ENCODE results near the gene ZSCAN31. TPM values are rescaled to one million over a fixed set of nuclear protein-coding genes. Genes with fewer than 3 reads are reported as not detected.

Gene ZSCAN31
- total RNA-seq, result 1 to 10 TPM; 5.6 to 9.2 (median 8.2) TPM

DNA sequence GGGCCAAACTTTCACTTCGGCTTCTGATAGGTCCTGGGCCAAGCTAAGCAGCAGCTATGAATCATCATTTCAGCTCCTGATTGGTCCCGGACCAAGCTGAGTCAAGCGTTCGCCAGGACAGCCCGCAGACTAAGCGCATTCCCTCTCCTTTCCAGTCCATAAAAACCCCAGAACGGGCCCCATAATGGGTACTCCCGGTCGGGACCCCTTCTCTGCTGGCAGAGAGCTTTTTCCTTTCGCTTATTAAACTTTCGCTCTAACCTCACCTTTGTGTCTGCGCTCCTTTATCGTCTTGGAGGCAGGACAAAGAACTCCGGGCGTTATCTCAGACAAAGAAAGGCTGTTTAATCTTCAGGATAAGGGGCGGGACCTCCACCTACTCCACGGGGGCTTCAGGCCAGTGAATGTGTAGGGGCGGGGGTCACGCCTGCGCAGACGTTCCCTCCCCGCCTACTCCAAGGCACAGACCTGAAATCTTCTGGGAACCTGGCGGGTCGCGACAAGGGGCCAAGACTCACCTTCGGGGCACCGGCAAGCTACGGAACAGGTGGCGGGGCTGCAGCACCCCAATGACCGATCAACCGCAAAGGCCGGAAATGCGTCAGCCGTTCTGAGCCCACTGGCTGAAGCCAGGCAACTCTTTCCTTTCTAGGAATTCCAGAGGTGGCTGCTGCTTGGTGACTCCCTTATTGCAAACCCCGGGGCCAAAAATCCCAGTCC lies at the start of gene ZSCAN31:
ZSCAN31 (minus strand) TSS at position 585 of the 720 bp plus-strand sequence. CDS start 6,465 bp downstream, outside the sequence.
- Histone ChIP-seq H3K27me3 (no peaks in the 10 kb centered on the region), H3K36me3 (no peaks in the 10 kb centered on the region), H3K4me1 (no peaks in the 10 kb centered on the region), H3K9me3 (no peaks in the 10 kb centered on the region), H3K4me3 (peak within 1 kb of the TSS; percentile 62 to 71 (median 68)), H3K27ac (peak within 1 kb of the TSS; percentile 86 to 97 (median 92))
- TF ChIP-seq POLR2A (IDR thresholded peaks at IDR 0.05), result peak; percentile 87 to 94
- TF ChIP-seq, protein P1, sequence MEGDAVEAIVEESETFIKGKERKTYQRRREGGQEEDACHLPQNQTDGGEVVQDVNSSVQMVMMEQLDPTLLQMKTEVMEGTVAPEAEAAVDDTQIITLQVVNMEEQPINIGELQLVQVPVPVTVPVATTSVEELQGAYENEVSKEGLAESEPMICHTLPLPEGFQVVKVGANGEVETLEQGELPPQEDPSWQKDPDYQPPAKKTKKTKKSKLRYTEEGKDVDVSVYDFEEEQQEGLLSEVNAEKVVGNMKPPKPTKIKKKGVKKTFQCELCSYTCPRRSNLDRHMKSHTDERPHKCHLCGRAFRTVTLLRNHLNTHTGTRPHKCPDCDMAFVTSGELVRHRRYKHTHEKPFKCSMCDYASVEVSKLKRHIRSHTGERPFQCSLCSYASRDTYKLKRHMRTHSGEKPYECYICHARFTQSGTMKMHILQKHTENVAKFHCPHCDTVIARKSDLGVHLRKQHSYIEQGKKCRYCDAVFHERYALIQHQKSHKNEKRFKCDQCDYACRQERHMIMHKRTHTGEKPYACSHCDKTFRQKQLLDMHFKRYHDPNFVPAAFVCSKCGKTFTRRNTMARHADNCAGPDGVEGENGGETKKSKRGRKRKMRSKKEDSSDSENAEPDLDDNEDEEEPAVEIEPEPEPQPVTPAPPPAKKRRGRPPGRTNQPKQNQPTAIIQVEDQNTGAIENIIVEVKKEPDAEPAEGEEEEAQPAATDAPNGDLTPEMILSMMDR (IDR thresholded peaks at IDR 0.05), result no peak
- DNase-seq, result peak; percentile 89 to 97 (median 90)

DNA sequence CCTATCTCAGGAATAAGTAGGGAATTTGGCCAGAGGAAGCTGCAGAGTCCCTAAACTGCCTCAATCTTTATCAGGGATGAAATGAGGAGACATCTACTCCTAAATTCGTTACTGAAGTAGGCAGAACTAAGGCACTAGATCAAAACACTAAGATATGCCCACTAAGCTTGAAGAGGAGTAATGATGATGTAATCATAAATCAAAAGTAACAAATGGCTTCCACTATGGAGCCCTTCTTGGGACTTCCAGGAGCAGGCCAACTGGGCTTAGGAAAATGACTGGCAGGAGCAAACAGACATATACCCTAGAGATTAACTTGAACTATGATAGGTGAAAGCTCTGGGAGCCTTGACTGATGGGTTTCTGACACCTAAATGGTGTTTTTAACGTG lies 48.2 kb upstream of the ZSCAN31 start:
- Histone ChIP-seq H3K27me3 (no peaks in the 10 kb centered on the region), H3K36me3 (peaks cover 0 to 24% (median 0%) of the 10 kb centered on the region in 3 donors), H3K27ac (peak overlapping the region in 2 of 4 donors; percentile 70), H3K4me1 (no peaks in the 10 kb centered on the region), H3K9me3 (no peaks in the 10 kb centered on the region), H3K4me3 (no peak overlapping the region)
- TF ChIP-seq, protein P1 (IDR thresholded peaks at IDR 0.05), result no peak
- no peak for TF ChIP-seq POLR2A (IDR thresholded peaks at IDR 0.05)
- DNase-seq, result no peak

DNA sequence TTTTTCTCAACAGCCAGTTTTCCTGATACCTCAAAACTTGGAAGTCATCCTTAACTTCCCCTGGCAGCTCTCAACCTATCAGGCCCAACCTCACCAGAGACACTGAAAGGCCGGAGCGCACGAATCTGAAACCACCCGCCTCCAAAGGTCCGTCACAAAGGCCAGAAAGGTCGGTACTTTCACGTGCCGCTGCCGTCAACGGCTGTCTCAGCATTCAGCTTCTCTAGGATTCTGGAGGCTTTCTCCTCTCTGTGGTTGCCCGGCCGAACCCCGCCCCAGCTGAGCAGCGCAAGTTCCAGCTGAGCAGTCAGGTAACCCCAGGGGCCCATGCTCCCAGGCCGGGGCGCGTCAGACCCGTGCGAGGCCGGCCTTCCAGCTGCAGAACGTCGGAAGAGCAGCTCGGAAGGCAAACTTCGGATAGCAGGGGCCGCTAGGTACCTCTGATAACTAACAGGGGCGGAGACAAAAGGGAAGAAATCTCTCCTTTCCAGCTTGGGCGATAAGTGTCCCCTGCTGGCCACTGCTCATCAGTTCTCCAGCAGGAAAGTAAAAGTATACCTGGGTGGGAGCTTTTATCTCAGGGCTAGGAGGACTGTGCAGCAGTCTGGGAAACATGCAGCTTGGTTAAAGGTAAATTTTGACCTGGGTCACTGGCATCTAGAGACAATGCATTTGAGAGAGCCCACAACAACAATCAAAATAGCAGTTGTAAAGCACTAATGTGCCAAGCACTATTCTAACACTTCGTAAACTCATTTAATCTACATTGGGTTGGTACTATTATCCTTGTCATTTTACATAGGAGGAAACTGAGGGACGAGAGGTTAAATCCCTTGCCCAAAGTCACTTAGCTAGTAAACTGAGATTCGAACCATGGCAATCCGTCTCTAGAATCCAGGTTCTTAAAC lies 47.5 kb upstream of the ZSCAN31 start:
- TF ChIP-seq POLR2A (IDR thresholded peaks at IDR 0.05), result peak; percentile 31 to 43
- TF ChIP-seq, protein P1 (IDR thresholded peaks at IDR 0.05), result peak in 5 of 6 experiments; percentile 34 to 68 (median 59)
- no peaks in the 10 kb centered on the region for H3K4me1 ChIP-seq
- DNase-seq, result peak; percentile 83 to 95 (median 91)
- H3K36me3 ChIP-seq, result peaks cover 0 to 23% (median 0%) of the 10 kb centered on the region in 3 donors
- no peaks in the 10 kb centered on the region for H3K9me3 ChIP-seq
- H3K27me3 ChIP-seq, result no peaks in the 10 kb centered on the region
- peak overlapping the region; percentile 63 to 70 (median 68) for H3K27ac ChIP-seq
- H3K4me3 ChIP-seq, result peak overlapping the region; percentile 31 to 53 (median 44)

DNA sequence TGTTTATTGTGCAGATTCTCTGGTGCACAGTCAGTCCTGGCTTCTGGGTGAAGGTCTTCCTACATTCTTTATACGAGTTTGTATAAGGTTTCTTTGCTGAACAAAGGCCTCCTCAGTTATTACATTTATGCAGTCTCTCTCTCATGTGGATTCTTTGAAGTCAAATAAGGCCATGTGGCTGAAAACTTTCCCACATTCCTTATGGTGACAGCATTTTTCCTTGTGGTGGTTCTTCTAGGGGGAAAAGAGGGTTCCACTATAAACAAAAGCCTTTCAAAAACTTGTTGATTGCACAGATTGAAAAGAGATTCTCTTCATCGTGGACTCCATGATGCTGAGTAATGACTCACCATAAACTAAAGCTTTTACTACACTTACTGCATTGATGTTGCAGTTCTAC lies 44.4 kb upstream of the ZSCAN31 start:
- Histone ChIP-seq H3K36me3 (peaks cover 0 to 17% (median 0%) of the 10 kb centered on the region in 3 donors), H3K4me3 (no peak overlapping the region), H3K4me1 (no peaks in the 10 kb centered on the region), H3K27me3 (no peaks in the 10 kb centered on the region), H3K27ac (no peak overlapping the region), H3K9me3 (no peaks in the 10 kb centered on the region)
- TF ChIP-seq POLR2A (IDR thresholded peaks at IDR 0.05), result no peak
- TF ChIP-seq, protein P1 (IDR thresholded peaks at IDR 0.05), result no peak
- DNase-seq, result no peak

DNA sequence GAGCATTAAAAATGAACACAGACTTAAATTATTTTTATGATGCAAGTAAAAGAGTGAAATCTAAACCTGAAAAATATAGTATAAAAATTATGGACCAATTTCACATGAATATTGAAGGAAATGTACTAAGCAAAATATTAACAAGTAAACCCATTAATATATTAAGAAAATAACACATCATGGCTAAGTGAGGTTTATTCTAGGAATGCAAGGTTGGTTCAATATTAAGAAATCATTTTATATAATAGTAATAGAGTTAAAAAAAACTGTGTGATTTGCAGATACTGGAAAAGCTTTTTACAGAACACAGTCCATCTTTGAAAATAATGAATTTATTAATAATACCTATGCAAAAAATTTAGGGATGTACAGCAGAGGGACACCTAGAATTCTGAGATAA lies 42.7 kb upstream of the ZSCAN31 start:
- Histone ChIP-seq H3K27me3 (no peaks in the 10 kb centered on the region), H3K27ac (no peak overlapping the region), H3K9me3 (no peaks in the 10 kb centered on the region), H3K4me3 (no peak overlapping the region), H3K4me1 (no peaks in the 10 kb centered on the region), H3K36me3 (peaks cover 0 to 17% (median 0%) of the 10 kb centered on the region in 3 donors)
- DNase-seq, result no peak
- TF ChIP-seq, protein P1 (IDR thresholded peaks at IDR 0.05), result no peak
- no peak for TF ChIP-seq POLR2A (IDR thresholded peaks at IDR 0.05)
